ENCODE measurements around the gene CELSR1.

CELSR1 gene

GRCh38 chr22:46391486-46392136 is 145.8 kb downstream of the CELSR1 start:
- no peak for DNase-seq

GRCh38 chr22:46390652-46391301 is 146.6 kb downstream of the CELSR1 start:
- DNase-seq, result no peak

- no peak for DNase-seq
These were observed 147.2 kb downstream of the CELSR1 start for GRCh38 chr22:46390105-46390651.

GRCh38 chr22:46389081-46389480 is 148.3 kb downstream of the CELSR1 start:
- DNase-seq, result no peak

GRCh38 chr22:46388647-46389046 is 148.8 kb downstream of the CELSR1 start:
- no peak for DNase-seq

- DNase-seq, result no peak
These were observed 149.7 kb downstream of the CELSR1 start for GRCh38 chr22:46387748-46388147.

- DNase-seq, result no peak
These were observed 151.1 kb downstream of the CELSR1 start for GRCh38 chr22:46386312-46386711.

GRCh38 chr22:46382524-46382923 is 154.9 kb downstream of the CELSR1 start:
- no peak for DNase-seq

GRCh38 chr22:46381731-46382130 is 155.7 kb downstream of the CELSR1 start:
- no peak for DNase-seq

- DNase-seq, result no peak
These were observed 156.3 kb downstream of the CELSR1 start for GRCh38 chr22:46381142-46381541.

- DNase-seq, result no peak
These were observed 156.8 kb downstream of the CELSR1 start for GRCh38 chr22:46380581-46380980.

GRCh38 chr22:46380069-46380468 is 157.4 kb downstream of the CELSR1 start:
- no peak for DNase-seq

GRCh38 chr22:46379066-46379930 is 158.1 kb downstream of the CELSR1 start:
- no peak for DNase-seq

- no peak for DNase-seq
These were observed 158.9 kb downstream of the CELSR1 start for GRCh38 chr22:46378426-46379065.

GRCh38 chr22:46377525-46378425 is 159.6 kb downstream of the CELSR1 start:
- DNase-seq, result no peak

- DNase-seq, result no peak
These were observed 160.4 kb downstream of the CELSR1 start for GRCh38 chr22:46376908-46377524.

GRCh38 chr22:46376111-46376510 is 161.3 kb downstream of the CELSR1 start:
- DNase-seq, result no peak

GRCh38 chr22:46374663-46375474 is 162.6 kb downstream of the CELSR1 start:
- DNase-seq, result no peak

GRCh38 chr22:46373921-46374662 is 163.3 kb downstream of the CELSR1 start:
- DNase-seq, result peak; percentile 22

- DNase-seq, result no peak
These were observed 164.3 kb downstream of the CELSR1 start for GRCh38 chr22:46373159-46373558.

Measured in CD4-positive, alpha-beta T cell treated with Interleukin-6 for 4 hours (primary cell).